Measurements from ENCODE around the gene PIEZO2. TPM values are rescaled to one million over a fixed set of nuclear protein-coding genes. Genes with fewer than 3 reads are reported as not detected.

Gene PIEZO2
- total and polyA plus RNA-seq, 2 of the 8 experiments (the other 6 are each of a cell fraction or from before 2014, with no cell fraction given), result 4.7 to 16.5 TPM

DNA sequence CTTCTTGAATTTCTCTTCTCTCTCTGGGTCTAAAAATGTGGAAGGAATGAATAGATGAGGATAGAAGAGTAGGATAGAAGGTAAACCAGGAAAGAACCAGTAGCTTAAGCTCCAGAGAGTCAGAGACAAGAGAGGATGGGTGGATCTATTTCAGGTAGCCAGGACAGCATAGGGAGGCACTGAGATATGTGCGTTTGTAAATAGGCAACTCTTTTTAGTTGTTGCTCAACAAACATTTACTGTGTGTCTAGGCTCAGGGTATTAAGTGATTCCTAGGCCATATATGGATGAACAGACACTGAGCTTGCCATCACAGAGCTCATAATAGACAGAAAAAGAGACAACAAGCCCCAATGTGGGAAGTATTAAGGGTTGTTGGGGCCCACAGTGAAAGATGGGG lies 463.1 kb downstream of the PIEZO2 start:
- Histone ChIP-seq H2AK5ac (ENCODE audit: low read depth, low read length) (no peak overlapping the region), H2BK12ac (ENCODE audit: low read depth, low read length) (no peak overlapping the region), H3K4me3 (ENCODE audit: extremely low read depth in 1 of 4, insufficient read depth in 2 of 4, low read depth in 3 of 4, low read length in 4 of 4) (no peak overlapping the region), H3K4me1 (replicated peaks in 1 of 4; ENCODE audit: control insufficient read depth in 3 of 4, insufficient read depth in 4 of 4, low read length in 3 of 4) (no peaks in the 10 kb centered on the region), H3K56ac (replicated peaks; ENCODE audit: insufficient read length, low read depth, low read length) (no peak overlapping the region), H4K20me1 (replicated peaks in 1 of 2; ENCODE audit: control insufficient read depth in 1 of 2, insufficient read depth in 2 of 2, low read length in 2 of 2) (no peaks in the 10 kb centered on the region), H3K18ac (ENCODE audit: extremely low read depth, low read length) (no peak overlapping the region), H2BK120ac (replicated peaks; ENCODE audit: low read depth, low read length) (no peak overlapping the region), H3K9me3 (ENCODE audit: insufficient read depth in 2 of 2, low read depth in 1 of 2, low read length in 1 of 2) (no peaks in the 10 kb centered on the region), H3K4me2 (ENCODE audit: insufficient read depth in 1 of 2, low read depth in 2 of 2, low read length in 2 of 2) (no peak overlapping the region), H3K36me3 (ENCODE audit: control insufficient read depth in 2 of 4, insufficient read depth in 4 of 4, low read length in 3 of 4) (no peaks in the 10 kb centered on the region), H4K91ac (replicated peaks; ENCODE audit: insufficient read length, low read length) (no peak overlapping the region), H3K27ac (ENCODE audit: low read depth, low read length) (no peak overlapping the region), H3K9ac (replicated peaks in 1 of 4; ENCODE audit: extremely low read depth in 1 of 4, low read depth in 3 of 4, low read length in 3 of 4) (no peak overlapping the region), H2BK5ac (ENCODE audit: low read depth, low read length) (no peak overlapping the region), H3K23ac (ENCODE audit: insufficient read length) (no peak overlapping the region), H2BK20ac (ENCODE audit: low read length) (no peak overlapping the region), H3K27me3 (replicated peaks in 1 of 4; ENCODE audit: control insufficient read depth in 3 of 4, extremely low read depth in 1 of 4, insufficient read depth in 3 of 4, low read length in 3 of 4) (no peaks in the 10 kb centered on the region; a peak in 1 of 7 replicates), H3K14ac (ENCODE audit: insufficient read length) (no peak overlapping the region), H3K4ac (replicated peaks; ENCODE audit: insufficient read length, low read depth, low read length) (no peak overlapping the region), H2BK15ac (ENCODE audit: low read length) (no peak overlapping the region), H3K79me1 (ENCODE audit: low read depth, low read length) (no peaks in the 10 kb centered on the region), H4K8ac (ENCODE audit: extremely low read depth, insufficient read depth, low read length) (no peak overlapping the region), H4K5ac (ENCODE audit: insufficient read length, low read depth, low read length) (no peak overlapping the region), H3K23me2 (ENCODE audit: low read depth, low read length) (no peaks in the 10 kb centered on the region), H3K79me2 (ENCODE audit: control insufficient read depth in 1 of 2, insufficient read depth in 2 of 2, low read length in 2 of 2) (no peaks in the 10 kb centered on the region), H2AFZ (ENCODE audit: low read length) (no peak overlapping the region)
- CTCF ChIA-PET (ENCODE audit: partially characterized antibody), result interaction anchor here (1.0 kb wide), 1 partner anchor 126 kb away, joined by 3 read pairs; no protein-coding TSS in a partner anchor
- POLR2A ChIA-PET (ENCODE audit: partially characterized antibody), result no interaction called here
- FAIRE-seq (no peak), DNase-seq (ENCODE audit: low read depth in 1 of 2, low spot score in 2 of 2) (no peak)
- WGBS, 2 experiments (ENCODE audit: extremely low coverage in 1 of 2, insufficient coverage in 1 of 2, insufficient read length in 1 of 2, insufficient replicate concordance in 2 of 2, low coverage in 1 of 2, low lambda C conversion rate in 2 of 2, missing lambda C conversion rate in 1 of 2), result 0% methylated on average over 1 of the region's 1 CpG; no CpG with 5 or more reads in 1 of the 2 experiments
- no peak for TF ChIP-seq SUZ12 (IDR thresholded peaks at IDR 0.05; ENCODE audit: low read length)
- TF ChIP-seq POLR2A (IDR thresholded peaks at IDR 0.05; ENCODE audit: control extremely low read depth in 1 of 2, low read depth in 2 of 2, low read length in 2 of 2), result no peak
- TF ChIP-seq HDAC6 (IDR thresholded peaks at IDR 0.05; ENCODE audit: low read depth, low read length), result no peak
- TF ChIP-seq POU5F1 (IDR thresholded peaks at IDR 0.05; ENCODE audit: low read depth, low read length), result no peak
- TF ChIP-seq SAP30 (IDR thresholded peaks at IDR 0.05; ENCODE audit: insufficient read depth, insufficient replicate concordance, low read length), result no peak
- TF ChIP-seq KDM4A (IDR thresholded peaks at IDR 0.05; ENCODE audit: low read depth, low read length, severe bottlenecking), result no peak
- no peak for TF ChIP-seq TAF1 (IDR thresholded peaks at IDR 0.05; ENCODE audit: low read depth, low read length)
- TF ChIP-seq BACH1 (IDR thresholded peaks at IDR 0.05; ENCODE audit: low read length), result no peak
- TF ChIP-seq EGR1 (IDR thresholded peaks at IDR 0.05; ENCODE audit: borderline replicate concordance, low read depth, low read length), result no peak
- TF ChIP-seq CBX5 (IDR thresholded peaks at IDR 0.05; ENCODE audit: low read depth, low read length), result no peak
- TF ChIP-seq TEAD4 (IDR thresholded peaks at IDR 0.05; ENCODE audit: low read depth, low read length), result no peak
- no peak for TF ChIP-seq HDAC2 (IDR thresholded peaks at IDR 0.05; ENCODE audit: borderline replicate concordance in 1 of 2, low read depth in 2 of 2, low read length in 2 of 2)
- TF ChIP-seq ZNF274 (IDR thresholded peaks at IDR 0.05; ENCODE audit: borderline replicate concordance, extremely low read depth, low read length), result no peak
- TF ChIP-seq SIRT6 (IDR thresholded peaks at IDR 0.05; ENCODE audit: low read length), result no peak
- TF ChIP-seq GABPA (IDR thresholded peaks at IDR 0.05; ENCODE audit: borderline replicate concordance, insufficient read depth, low read length), result no peak
- no peak for TF ChIP-seq SP4 (IDR thresholded peaks at IDR 0.05; ENCODE audit: low read length)
